ENCODE results near the gene PCCA. TPM values are rescaled to one million over a fixed set of nuclear protein-coding genes. Genes with fewer than 3 reads are reported as not detected.

The PCCA gene
- total RNA-seq, 1 donor from 2014 or later = 33.4 TPM

DNA sequence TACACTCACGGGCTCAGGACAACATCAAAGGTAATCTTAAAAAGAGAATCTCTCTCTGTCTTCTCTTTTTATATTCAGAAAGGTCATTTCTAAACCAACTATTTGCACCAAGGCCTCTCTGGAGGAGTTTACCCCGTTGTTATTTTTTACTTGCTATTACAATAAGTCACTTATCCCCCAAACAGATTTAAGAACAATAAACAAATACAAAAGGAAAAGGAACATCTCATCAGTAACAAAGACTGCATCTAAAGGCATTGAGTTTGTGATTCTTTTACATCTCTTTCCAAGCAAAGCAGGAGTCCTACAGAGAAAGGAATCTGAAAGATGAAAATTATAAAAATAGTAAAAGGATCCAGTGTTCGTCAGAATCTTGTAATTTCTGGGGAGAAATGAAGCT, 424.3 kb downstream of the PCCA start:
- Histone ChIP-seq H3K36me3 (peaks cover 0 to 3% of the 10 kb centered on the region in 2 donors), H3K4me1 (peaks cover 12% of the 10 kb centered on the region), H3K4me3 (no peak overlapping the region), H3K27me3 (no peaks in the 10 kb centered on the region), H3K27ac (no peak overlapping the region), H3K9me3 (no peaks in the 10 kb centered on the region)
- TF ChIP-seq CTCF (IDR thresholded peaks at IDR 0.05) (no peak), POLR2A (IDR thresholded peaks at IDR 0.05) (no peak), POLR2AphosphoS5 (IDR thresholded peaks at IDR 0.05; ENCODE audit: insufficient read depth in 1 of 2, low read depth in 1 of 2) (no peak)
- DNase-seq (ENCODE audit: extremely low spot score in 2 of 2) = no peak
- intact Hi-C loops (cut with DNase I) = loop anchor here (10.0 kb wide), 2 partner anchors 598 to 858 kb away; no protein-coding TSS in a partner anchor

DNA sequence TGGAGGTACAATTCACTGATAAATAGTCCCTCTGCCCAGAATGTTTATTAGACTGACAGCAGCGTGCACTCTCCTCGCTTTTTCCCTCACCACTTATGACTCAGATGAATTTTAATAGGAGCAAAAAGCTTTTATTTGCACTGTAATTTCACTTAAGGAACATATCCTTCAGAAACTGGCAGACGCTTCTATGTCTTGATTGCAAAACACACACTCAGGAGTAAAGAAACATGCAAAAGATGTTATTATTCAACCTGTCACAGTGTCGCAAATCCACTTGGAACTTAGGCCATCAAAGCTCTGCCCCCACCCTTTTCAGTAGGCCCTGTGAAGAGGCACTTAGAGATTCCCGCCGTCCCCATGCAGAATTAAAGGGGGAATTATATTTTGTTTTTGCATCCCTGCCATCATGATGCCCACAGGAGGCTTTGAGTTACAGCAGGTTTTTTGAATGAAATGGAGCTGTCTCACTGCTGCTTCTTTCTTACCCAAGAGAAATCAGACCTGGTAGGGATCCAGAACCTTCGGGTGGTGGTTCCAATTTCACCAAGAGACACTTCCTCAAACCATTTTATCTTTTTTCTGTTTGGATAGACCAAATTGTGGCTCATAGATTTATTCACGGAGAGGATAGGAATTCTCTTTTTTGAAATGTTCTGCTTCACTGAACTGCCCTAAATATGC, 425.2 kb downstream of the PCCA start:
- H3K36me3 ChIP-seq = peaks cover 0 to 3% of the 10 kb centered on the region in 2 donors
- H3K4me3 ChIP-seq = no peak overlapping the region
- H3K9me3 ChIP-seq = no peaks in the 10 kb centered on the region
- H3K27me3 ChIP-seq = no peaks in the 10 kb centered on the region
- TF ChIP-seq POLR2A (IDR thresholded peaks at IDR 0.05) (no peak), POLR2AphosphoS5 (IDR thresholded peaks at IDR 0.05; ENCODE audit: insufficient read depth in 1 of 2, low read depth in 1 of 2) (peak in 1 of 2 donors; percentile 54), CTCF (IDR thresholded peaks at IDR 0.05) (no peak)
- intact Hi-C loops (cut with DNase I) = loop anchor here (10.0 kb wide), 2 partner anchors 599 to 859 kb away; no protein-coding TSS in a partner anchor
- peak in 1 of 2 donors; percentile 62 for DNase-seq (ENCODE audit: extremely low spot score in 2 of 2)
- H3K4me1 ChIP-seq = peaks cover 12% of the 10 kb centered on the region
- no peak overlapping the region for H3K27ac ChIP-seq

DNA sequence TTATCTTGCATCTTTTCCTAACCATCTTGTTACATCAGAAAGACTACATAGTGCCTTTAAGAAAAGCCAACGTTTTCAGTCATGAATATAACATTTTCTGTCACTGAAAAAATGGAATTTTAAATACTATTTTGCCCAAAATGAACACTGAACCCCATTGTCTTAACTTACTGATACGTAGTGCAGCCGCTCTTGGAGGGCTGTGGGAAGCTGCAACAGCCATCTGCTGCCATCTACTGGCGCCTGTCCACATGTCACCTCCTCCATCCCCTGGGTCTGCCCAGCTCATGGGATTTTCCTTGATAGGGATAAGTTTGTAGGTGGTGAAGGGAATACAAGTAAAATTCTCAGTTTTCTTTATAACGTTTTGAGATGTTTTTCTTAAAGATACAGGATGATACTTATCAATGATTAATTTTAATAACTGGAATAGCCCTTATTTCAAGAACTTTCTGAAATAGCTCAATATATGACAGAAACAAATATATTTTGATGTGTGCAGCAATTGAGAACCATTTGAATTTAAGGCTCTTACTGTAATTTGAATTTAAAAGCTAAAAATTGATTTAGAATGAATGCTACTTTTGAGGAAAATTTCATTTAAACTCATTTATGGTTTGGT, 426.0 kb downstream of the PCCA start:
- no peaks in the 10 kb centered on the region for H3K9me3 ChIP-seq
- H3K27ac ChIP-seq = no peak overlapping the region
- H3K4me1 ChIP-seq = peaks cover 12% of the 10 kb centered on the region
- H3K27me3 ChIP-seq = no peaks in the 10 kb centered on the region
- H3K4me3 ChIP-seq = no peak overlapping the region
- TF ChIP-seq POLR2A (IDR thresholded peaks at IDR 0.05) (no peak), CTCF (IDR thresholded peaks at IDR 0.05) (peak; percentile 72 to 93 (median 84)), POLR2AphosphoS5 (IDR thresholded peaks at IDR 0.05; ENCODE audit: insufficient read depth in 1 of 2, low read depth in 1 of 2) (no peak)
- H3K36me3 ChIP-seq = peaks cover 0 to 3% of the 10 kb centered on the region in 2 donors
- peak in 1 of 2 donors; percentile 52 for DNase-seq (ENCODE audit: extremely low spot score in 2 of 2)
- intact Hi-C loops (cut with DNase I) = loop anchor here (10.0 kb wide), 2 partner anchors 600 to 860 kb away; no protein-coding TSS in a partner anchor

DNA sequence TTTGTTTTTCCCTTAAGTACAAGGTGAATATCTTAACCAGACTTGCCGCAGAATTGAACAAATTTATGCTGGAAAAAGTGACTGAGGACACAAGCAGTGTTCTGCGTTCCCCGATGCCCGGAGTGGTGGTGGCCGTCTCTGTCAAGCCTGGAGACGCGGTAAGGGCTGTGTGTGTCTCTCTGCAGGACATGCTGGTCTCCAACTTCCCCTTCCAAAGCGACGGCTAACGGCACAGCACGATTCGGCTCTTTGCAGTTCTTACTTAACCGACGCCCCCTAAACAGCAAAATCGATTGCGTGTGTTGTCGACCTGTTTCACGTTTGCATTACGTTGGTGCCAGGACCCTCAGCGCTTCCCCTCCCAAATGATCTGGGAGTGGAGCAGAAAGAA, 426.5 kb downstream of the PCCA start:
- Histone ChIP-seq H3K27me3 (no peaks in the 10 kb centered on the region), H3K4me1 (peaks cover 12% of the 10 kb centered on the region), H3K9me3 (no peaks in the 10 kb centered on the region), H3K4me3 (no peak overlapping the region), H3K36me3 (peaks cover 0 to 3% of the 10 kb centered on the region in 2 donors), H3K27ac (no peak overlapping the region)
- TF ChIP-seq POLR2AphosphoS5 (IDR thresholded peaks at IDR 0.05; ENCODE audit: insufficient read depth in 1 of 2, low read depth in 1 of 2) (no peak), POLR2A (IDR thresholded peaks at IDR 0.05) (no peak), CTCF (IDR thresholded peaks at IDR 0.05) (no peak)
- intact Hi-C loops (cut with DNase I) = loop anchor here (10.0 kb wide), 2 partner anchors 601 to 861 kb away; no protein-coding TSS in a partner anchor
- DNase-seq (ENCODE audit: extremely low spot score in 2 of 2) = no peak

All from vagina (tissue), 2 donors.